Neuronal stem cell (in vitro differentiated cells): ENCODE data around the gene DCDC2C.

Source experiments
- DNase-seq: peaks from one replicate; pipeline ENCODE4 v3.0.0-alpha.2; 2013; ENCODE audit warnings: low spot score
- H2AFZ ChIP-seq: one replicate; pipeline ENCODE4 v1.6.1; 2013; ENCODE audit warnings: mild to moderate bottlenecking, low read length, inconsistent platforms
- H2AK5ac ChIP-seq: 2 replicates; pipeline ENCODE4 v1.6.1; 2013; ENCODE audit warnings: low read depth, mild to moderate bottlenecking, inconsistent platforms, low read length, moderate library complexity, mixed read lengths
- H2BK120ac ChIP-seq: 2 replicates; pipeline ENCODE4 v1.6.1; 2013; ENCODE audit warnings: low read depth, mild to moderate bottlenecking, inconsistent platforms, low read length, moderate library complexity, mixed read lengths
- H2BK12ac ChIP-seq: one replicate; pipeline ENCODE4 v1.6.1; 2013; ENCODE audit warnings: low read length, inconsistent platforms
- H2BK15ac ChIP-seq: 2 replicates; pipeline ENCODE4 v1.6.1; 2013; ENCODE audit warnings: mild to moderate bottlenecking, low read length, inconsistent platforms, mixed read lengths
- H2BK5ac ChIP-seq: one replicate; pipeline ENCODE4 v1.6.1; 2013; ENCODE audit warnings: inconsistent platforms, mild to moderate bottlenecking, low read length, moderate library complexity
- H3K14ac ChIP-seq: one replicate; pipeline ENCODE4 v1.6.1; 2013; ENCODE audit warnings: low read length, inconsistent platforms
- H3K18ac ChIP-seq: 2 replicates; pipeline ENCODE4 v1.6.1; 2013; ENCODE audit warnings: low read length, inconsistent platforms
- H3K23ac ChIP-seq: 2 replicates; pipeline ENCODE4 v1.6.1; 2013; ENCODE audit warnings: low read depth, mild to moderate bottlenecking, mixed read lengths, low read length, inconsistent platforms; ENCODE audit not compliant: poor library complexity
- H3K27ac ChIP-seq: replicated peaks from 3 replicates; pipeline ENCODE4 v1.5.1; 2013; ENCODE audit warnings: low read length, inconsistent platforms
- H3K27me3 ChIP-seq, 3 experiments: 2 replicates each; pipeline ENCODE4 v1.6.1; 2013; ENCODE audit warnings: low read length in 3 of 3, mild to moderate bottlenecking in 2 of 3, inconsistent platforms in 1 of 3, low read depth in 1 of 3, mixed read lengths in 1 of 3, moderate library complexity in 1 of 3; ENCODE audit not compliant: control insufficient read depth in 3 of 3, insufficient read depth in 3 of 3
- H3K36me3 ChIP-seq, 2 donors: replicated peaks in 1 of 2; 2 replicates each; pipeline ENCODE4 v1.6.1; 2013; ENCODE audit warnings: low read length in 2 of 2; ENCODE audit not compliant: control insufficient read depth in 2 of 2, insufficient read depth in 2 of 2
- H3K4ac ChIP-seq: 2 replicates; pipeline ENCODE4 v1.6.1; 2013; ENCODE audit warnings: inconsistent platforms, mild to moderate bottlenecking, low read length, moderate library complexity
- H3K4me1 ChIP-seq, 2 donors: 1 replicate in 1 of 2; 2 replicates in 1 of 2; pipeline ENCODE4 v1.6.1; 2013; ENCODE audit warnings: low read length in 2 of 2, low read depth in 1 of 2; ENCODE audit not compliant: control insufficient read depth in 2 of 2, insufficient read depth in 1 of 2
- H3K4me2 ChIP-seq: one replicate; pipeline ENCODE4 v1.6.1; 2013; ENCODE audit warnings: mild to moderate bottlenecking, low read length, inconsistent platforms; ENCODE audit not compliant: insufficient read depth, poor library complexity, severe bottlenecking
- H3K4me3 ChIP-seq, 2 donors: 2 replicates each; pipeline ENCODE4 v1.5.1; 2013; ENCODE audit warnings: low read length in 2 of 2, mild to moderate bottlenecking in 2 of 2, inconsistent platforms in 1 of 2, moderate library complexity in 1 of 2
- H3K79me1 ChIP-seq: one replicate; pipeline ENCODE4 v1.6.1; 2013; ENCODE audit warnings: low read depth, mild to moderate bottlenecking, inconsistent platforms, low read length, moderate library complexity
- H3K9ac ChIP-seq: one replicate; pipeline ENCODE4 v1.6.1; 2013; ENCODE audit warnings: mild to moderate bottlenecking, low read depth, low read length, inconsistent platforms; ENCODE audit not compliant: poor library complexity
- H3K9me3 ChIP-seq, 2 donors: replicated peaks in 1 of 2; 2 replicates each; pipeline versions ENCODE3 to v1.6.1; 2013; ENCODE audit warnings: low read length in 2 of 2, mild to moderate bottlenecking in 2 of 2, inconsistent platforms in 1 of 2, low read depth in 1 of 2, mixed read lengths in 1 of 2, moderate library complexity in 1 of 2; ENCODE audit not compliant: control insufficient read depth in 2 of 2, insufficient read depth in 1 of 2
- H4K8ac ChIP-seq: one replicate; pipeline ENCODE4 v1.6.1; 2013; ENCODE audit warnings: low read depth, mild to moderate bottlenecking, inconsistent platforms, low read length, moderate library complexity
- H4K91ac ChIP-seq: one replicate; pipeline ENCODE4 v1.6.1; 2013; ENCODE audit warnings: low read length, low read depth, mild to moderate bottlenecking, inconsistent platforms; ENCODE audit not compliant: poor library complexity
- WGBS, 2 donors: extraction: QIAGEN DNeasy Blood & Tissue Kit; methylation state at CpG; one replicate each; pipeline ENCODE4 v1.1.7; 2013; ENCODE audit warnings: missing lambda C conversion rate in 2 of 2, mixed read lengths in 1 of 2; ENCODE audit not compliant: insufficient read length in 2 of 2, insufficient replicate concordance in 1 of 2; ENCODE audit errors: extremely low coverage in 2 of 2; 5-methylcytosine and 5-hydroxymethylcytosine counted together

DCDC2C gene

GRCh38 chr2:3840611-3841155, 137.3 kb downstream of the DCDC2C start:
- peak overlapping the region; percentile 27 for H3K9ac ChIP-seq
- DNase-seq = no peak
- H3K4ac ChIP-seq = no peak overlapping the region
- H3K27ac ChIP-seq = no peak overlapping the region
- no peak overlapping the region for H2BK5ac ChIP-seq
- no peak overlapping the region for H2BK12ac ChIP-seq
- H4K91ac ChIP-seq = no peak overlapping the region
- no peak overlapping the region for H2BK15ac ChIP-seq
- no peak overlapping the region for H3K23ac ChIP-seq
- no peak overlapping the region for H3K4me3 ChIP-seq
- H3K79me1 ChIP-seq = no peaks in the 10 kb centered on the region
- H3K9me3 ChIP-seq = peaks cover 0 to 7% of the 10 kb centered on the region in 2 donors
- H2BK120ac ChIP-seq = no peak overlapping the region
- H2AFZ ChIP-seq = no peak overlapping the region
- H3K14ac ChIP-seq = no peak overlapping the region
- WGBS, 2 donors = no CpG with 5 or more reads among the region's 15 CpGs
- H3K27me3 ChIP-seq = no peaks in the 10 kb centered on the region
- peak overlapping the region; percentile 60 for H3K18ac ChIP-seq
- H3K4me2 ChIP-seq = no peak overlapping the region
- no peak overlapping the region for H2AK5ac ChIP-seq
- no peak overlapping the region for H4K8ac ChIP-seq
- H3K36me3 ChIP-seq = no peaks in the 10 kb centered on the region
- H3K4me1 ChIP-seq = peaks cover 0 to 4% of the 10 kb centered on the region in 2 donors

GRCh38 chr2:3847397-3848052, 144.2 kb downstream of the DCDC2C start:
- DNase-seq = no peak
- Histone ChIP-seq H3K4me3 (no peak overlapping the region), H3K4ac (no peak overlapping the region), H3K36me3 (no peaks in the 10 kb centered on the region), H3K9me3 (peaks cover 0 to 6% of the 10 kb centered on the region in 2 donors), H3K4me2 (no peak overlapping the region), H2BK5ac (no peak overlapping the region), H4K91ac (no peak overlapping the region), H3K18ac (no peak overlapping the region), H3K14ac (no peak overlapping the region), H2AK5ac (no peak overlapping the region), H2BK12ac (no peak overlapping the region), H3K79me1 (no peaks in the 10 kb centered on the region), H3K9ac (no peak overlapping the region), H2AFZ (no peak overlapping the region), H4K8ac (no peak overlapping the region), H3K27me3 (no peaks in the 10 kb centered on the region), H3K4me1 (no peaks in the 10 kb centered on the region), H3K23ac (no peak overlapping the region), H3K27ac (no peak overlapping the region), H2BK15ac (no peak overlapping the region), H2BK120ac (no peak overlapping the region)
- WGBS, 2 donors = no CpG with 5 or more reads among the region's 9 CpGs

GRCh38 chr2:3848776-3849175, 145.4 kb downstream of the DCDC2C start:
- Histone ChIP-seq H2AK5ac (no peak overlapping the region), H2AFZ (no peak overlapping the region), H3K27me3 (no peaks in the 10 kb centered on the region), H3K79me1 (no peaks in the 10 kb centered on the region), H4K8ac (no peak overlapping the region), H4K91ac (no peak overlapping the region), H3K4me2 (no peak overlapping the region), H2BK12ac (no peak overlapping the region), H3K9ac (no peak overlapping the region), H3K4ac (no peak overlapping the region), H3K36me3 (no peaks in the 10 kb centered on the region), H2BK5ac (no peak overlapping the region), H3K14ac (no peak overlapping the region), H3K23ac (no peak overlapping the region), H2BK120ac (no peak overlapping the region), H3K4me3 (no peak overlapping the region), H3K27ac (peak overlapping the region; percentile 1), H3K9me3 (peaks cover 0 to 7% of the 10 kb centered on the region in 2 donors), H3K4me1 (no peaks in the 10 kb centered on the region), H2BK15ac (no peak overlapping the region), H3K18ac (no peak overlapping the region)
- no peak for DNase-seq
- no CpG with 5 or more reads among the region's 9 CpGs for WGBS, 2 donors

- Histone ChIP-seq H3K18ac (no peak overlapping the region), H3K14ac (no peak overlapping the region), H3K79me1 (no peaks in the 10 kb centered on the region), H2BK5ac (no peak overlapping the region), H2BK120ac (no peak overlapping the region), H2AK5ac (no peak overlapping the region), H3K36me3 (no peaks in the 10 kb centered on the region), H3K4me3 (no peak overlapping the region), H3K9ac (no peak overlapping the region), H3K4me2 (no peak overlapping the region), H4K8ac (no peak overlapping the region), H3K4me1 (no peaks in the 10 kb centered on the region), H3K4ac (no peak overlapping the region), H4K91ac (no peak overlapping the region), H3K23ac (no peak overlapping the region), H3K27ac (peak overlapping the region; percentile 1), H2BK12ac (no peak overlapping the region), H3K27me3 (no peaks in the 10 kb centered on the region), H2AFZ (no peak overlapping the region), H3K9me3 (peaks cover 0 to 11% of the 10 kb centered on the region in 2 donors), H2BK15ac (no peak overlapping the region)
- no CpG with 5 or more reads among the region's 7 CpGs for WGBS, 2 donors
- DNase-seq = no peak
These were observed 145.8 kb downstream of the DCDC2C start for GRCh38 chr2:3849213-3849612.
